HG03103 (cell line): ENCODE results near the gene TMEM115.
A peak's percentile ranks its signal among the peaks of the same experiment; 100 is the strongest.

Experiments
- ATAC-seq: cut with Tn5 transposase; IDR thresholded peaks from one replicate; pipeline ENCODE4 v1.9.1; 2021; ENCODE audit warnings: low read depth; ENCODE audit not compliant: unreplicated experiment

TMEM115 gene

DNA sequence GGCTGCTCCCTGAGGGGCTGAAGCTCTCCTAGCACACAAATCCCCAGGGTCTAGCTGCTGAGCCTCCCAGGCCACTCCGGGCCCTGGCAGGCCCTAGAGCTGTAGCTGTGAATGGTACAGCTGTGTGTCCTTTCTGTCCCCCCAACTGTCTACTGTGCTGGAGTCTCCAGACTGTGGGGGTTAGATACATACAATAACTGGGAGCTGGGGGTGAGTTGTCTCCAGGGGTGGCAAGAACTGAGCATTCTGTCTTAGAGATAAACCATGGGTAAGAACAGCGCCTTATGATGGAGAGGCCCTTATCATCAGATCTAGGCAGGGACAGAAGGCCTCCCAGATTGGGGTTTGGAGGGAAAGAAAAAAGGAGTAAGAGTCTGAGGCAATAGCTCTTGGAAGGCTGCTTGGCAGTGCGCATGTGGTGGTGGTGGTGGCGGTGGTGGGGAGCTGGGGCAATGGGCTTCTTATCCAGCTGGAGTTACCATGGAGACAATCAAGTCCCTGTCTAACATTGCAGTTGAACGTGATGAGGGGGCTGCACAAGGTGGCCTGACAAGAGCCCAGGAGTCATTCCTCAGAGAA is 5.0 kb downstream of the TMEM115 start:
- no peak for ATAC-seq

DNA sequence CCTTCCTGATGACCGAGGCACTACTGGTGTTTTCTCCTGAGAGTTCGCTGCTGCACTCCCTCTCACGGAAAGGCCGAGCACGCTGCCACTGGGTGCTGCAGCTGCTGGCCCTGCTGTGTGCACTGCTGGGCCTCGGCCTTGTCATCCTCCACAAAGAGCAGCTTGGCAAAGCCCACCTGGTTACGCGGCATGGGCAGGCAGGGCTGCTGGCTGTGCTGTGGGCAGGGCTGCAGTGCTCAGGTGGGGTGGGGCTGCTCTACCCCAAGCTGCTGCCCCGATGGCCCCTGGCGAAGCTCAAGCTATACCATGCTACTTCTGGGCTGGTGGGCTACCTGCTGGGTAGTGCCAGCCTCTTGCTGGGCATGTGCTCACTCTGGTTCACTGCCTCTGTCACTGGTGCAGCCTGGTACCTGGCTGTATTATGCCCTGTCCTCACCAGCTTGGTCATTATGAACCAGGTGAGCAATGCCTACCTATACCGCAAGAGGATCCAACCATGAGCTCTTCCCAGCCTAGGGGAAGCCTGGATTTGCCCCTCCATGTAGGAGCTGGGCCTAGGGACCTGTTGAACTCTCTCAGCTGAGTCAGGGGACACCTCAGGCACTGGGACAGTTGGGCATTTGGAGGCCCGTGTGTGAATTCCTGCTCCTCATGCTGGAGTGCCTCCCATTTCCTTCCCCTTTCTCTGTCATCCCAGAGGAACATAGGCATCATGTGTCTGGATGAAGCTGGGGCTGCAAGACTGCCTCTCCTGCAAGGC is 5.9 kb downstream of the TMEM115 start:
- ATAC-seq: no peak

DNA sequence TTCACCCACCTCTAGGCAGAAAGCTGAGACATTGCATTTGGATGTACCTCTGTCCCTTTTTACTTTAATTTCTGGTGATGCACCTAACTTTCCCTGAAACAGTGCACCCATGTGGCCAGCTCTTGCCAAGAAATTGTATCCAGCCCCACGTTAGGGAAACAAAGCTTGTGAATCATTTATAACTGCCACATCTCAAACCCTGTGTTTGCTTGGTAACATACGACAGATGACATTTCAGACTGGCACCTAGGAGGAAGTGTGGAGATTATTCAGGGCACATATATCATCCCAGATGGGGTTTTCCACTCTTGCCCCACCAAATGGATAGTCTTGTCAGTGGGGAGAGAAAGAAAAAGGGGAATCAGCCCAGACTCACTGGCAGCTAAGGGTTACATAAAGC is 6.5 kb downstream of the TMEM115 start:
- no peak for ATAC-seq

DNA sequence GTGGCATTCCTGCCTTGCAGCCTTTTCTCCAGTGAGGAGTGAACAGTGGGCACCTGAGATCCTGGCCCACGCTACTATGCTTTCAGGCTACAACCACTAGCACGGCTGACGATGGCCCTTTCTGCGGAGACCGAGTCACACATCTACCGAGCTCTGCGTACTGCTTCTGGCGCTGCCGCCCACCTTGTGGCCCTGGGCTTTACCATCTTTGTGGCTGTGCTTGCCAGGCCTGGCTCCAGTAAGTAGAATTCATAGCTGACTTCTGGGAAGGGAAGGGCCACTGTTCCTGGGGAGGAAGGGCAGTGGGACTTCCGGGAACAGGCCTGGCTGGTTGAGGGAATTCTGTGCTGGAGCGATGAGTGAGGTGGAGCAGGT is 8.0 kb downstream of the TMEM115 start:
- no peak for ATAC-seq

DNA sequence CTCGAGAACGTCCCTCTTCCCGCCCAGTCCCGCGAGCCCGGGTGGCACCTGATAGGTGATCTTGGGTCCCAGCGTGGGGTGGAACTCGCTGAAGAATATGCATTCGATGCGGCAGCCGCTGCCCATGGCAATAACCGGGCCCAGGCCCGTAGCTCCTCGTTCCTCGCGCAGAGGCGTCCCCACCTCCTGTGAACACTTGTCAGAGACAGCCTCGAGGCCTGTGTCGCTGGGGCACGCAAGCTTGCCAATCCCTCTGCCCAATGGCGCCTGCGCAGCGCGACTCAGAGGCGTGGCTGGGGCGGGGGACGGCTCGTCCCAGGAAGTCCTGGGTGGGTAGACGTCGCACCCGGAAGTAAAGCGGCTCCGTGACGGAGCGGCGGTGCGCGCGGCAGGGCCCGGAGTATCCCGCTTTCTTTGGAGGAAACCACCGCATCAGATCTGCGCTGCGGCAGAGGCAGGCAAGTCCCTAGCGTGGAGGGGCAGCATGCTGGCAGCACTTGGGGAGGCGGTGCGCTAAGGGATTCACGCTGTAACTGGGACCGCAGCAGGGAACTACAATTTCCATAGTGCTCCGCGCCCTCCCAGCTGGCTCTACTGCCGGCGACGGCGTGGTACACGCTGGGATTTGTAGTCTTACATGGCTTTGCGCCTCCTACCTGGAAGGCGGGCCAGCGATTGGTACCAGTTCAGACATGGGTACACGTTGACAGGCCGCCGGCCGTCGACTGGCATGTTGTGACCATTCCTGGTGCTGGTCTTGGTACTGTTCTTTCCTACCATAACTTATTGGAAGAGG is 8.6 kb downstream of the TMEM115 start, which contains the start of the genes CYB561D2 and NPRL2:
Gene CYB561D2, plus strand, starts transcription at position 336 of the 796 bp plus-strand sequence. CDS start 572 bp downstream, outside the sequence.
Gene NPRL2, minus strand, starts transcription at position 249 of the 796 bp plus-strand sequence. Its CDS starts 123 bp downstream, at position 126.
- ATAC-seq: peak; percentile 75

DNA sequence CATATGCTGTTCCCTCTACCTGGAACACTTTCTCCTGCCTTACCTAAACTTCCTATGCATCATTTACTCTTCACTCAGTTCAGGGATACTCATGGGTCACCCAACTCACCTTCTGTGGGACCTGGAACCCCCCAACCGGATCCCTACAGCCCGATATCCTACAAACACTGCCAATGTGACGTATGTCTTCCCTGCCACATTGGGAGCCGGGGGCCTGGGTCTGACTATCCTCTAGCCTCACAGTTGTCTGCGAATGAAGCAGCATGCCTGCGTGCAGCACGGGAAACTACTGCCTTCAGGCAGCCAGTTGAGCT is 9.2 kb downstream of the TMEM115 start:
- ATAC-seq: no peak

DNA sequence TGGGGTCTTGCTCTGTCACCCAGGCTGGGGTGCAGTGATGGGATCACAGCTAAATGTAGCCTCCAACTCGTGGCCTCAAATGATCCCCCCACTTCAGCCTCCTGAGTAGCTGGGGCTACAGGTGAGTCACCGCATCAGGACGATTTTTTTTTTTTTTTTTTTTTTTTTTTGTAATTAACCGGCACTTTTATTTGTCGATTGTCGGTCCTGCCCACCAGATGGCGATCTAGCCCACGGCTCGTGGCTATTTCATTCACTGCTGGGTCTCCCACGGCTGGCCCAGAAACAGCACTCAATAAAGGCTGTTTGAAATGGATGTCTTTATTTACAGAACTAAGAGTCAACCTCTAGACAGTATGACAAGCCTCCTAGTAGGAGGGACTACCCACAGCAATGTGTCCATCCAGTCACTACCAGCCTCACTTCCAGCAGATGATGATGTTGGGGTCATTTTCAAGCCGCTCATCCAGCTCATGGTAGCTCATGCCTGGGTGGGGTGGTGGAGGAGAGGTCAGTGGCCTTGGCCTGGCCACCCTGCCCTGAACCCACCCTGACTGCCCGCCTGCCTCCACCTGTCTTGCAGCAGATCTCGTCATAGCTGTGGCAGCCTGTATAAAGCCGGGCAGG is 12.0 kb downstream of the TMEM115 start:
- no peak for ATAC-seq

DNA sequence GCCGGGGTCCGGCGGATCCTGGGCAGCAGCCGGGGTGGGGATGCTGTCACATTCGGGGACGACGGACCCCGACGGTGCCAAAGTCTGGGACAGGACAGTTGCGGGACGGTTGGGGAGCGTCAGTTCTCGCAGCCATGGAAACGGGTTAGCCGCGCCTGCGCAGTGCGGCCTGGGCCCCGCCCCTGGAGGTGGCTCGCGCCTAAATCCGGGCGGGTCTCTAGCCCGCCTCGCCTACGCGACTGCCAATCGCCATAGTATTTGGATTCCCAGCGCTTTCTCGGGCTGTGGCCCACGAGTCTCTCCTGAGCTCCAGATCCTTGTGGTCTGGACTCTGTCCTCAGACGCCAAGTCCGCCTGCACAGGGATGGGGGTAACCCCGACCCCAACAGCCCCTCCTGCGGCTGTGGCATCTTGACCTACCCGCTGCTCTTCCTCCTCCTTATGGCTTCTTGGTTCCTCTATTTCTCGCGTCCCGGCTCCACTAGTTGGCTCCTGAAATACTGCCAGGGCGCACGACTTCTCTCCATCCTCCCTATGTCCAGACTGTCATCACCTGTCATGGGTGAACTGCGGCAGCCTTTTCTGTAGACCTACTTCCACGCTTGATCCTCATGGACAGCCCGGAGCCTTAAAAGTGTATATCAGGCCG is 13.6 kb downstream of the TMEM115 start, which contains the start of gene ZMYND10:
Gene ZMYND10, minus strand, starts transcription at position 147 of the 649 bp plus-strand sequence. CDS start 153 bp downstream, outside the sequence.
- ATAC-seq: no peak

DNA sequence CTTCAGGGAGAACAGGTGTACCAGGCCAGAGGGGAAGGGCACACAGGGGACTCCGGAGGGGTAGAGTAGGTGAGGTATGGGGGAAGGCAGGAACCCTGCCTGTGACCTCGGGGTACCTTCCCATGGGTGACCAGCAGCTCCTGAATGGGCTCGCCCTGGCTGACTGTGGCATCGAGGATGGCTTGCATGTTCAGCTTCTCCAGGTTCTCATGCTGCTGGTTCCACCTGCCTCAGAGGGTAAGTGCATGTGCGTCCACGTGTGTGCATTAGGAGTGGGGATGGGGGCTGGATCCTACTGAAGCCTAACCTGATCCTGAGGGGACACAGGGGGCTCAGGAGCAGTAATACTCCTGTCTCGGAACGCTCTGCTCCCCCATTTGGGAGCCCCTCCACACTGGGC is 14.3 kb downstream of the TMEM115 start:
- no peak for ATAC-seq

DNA sequence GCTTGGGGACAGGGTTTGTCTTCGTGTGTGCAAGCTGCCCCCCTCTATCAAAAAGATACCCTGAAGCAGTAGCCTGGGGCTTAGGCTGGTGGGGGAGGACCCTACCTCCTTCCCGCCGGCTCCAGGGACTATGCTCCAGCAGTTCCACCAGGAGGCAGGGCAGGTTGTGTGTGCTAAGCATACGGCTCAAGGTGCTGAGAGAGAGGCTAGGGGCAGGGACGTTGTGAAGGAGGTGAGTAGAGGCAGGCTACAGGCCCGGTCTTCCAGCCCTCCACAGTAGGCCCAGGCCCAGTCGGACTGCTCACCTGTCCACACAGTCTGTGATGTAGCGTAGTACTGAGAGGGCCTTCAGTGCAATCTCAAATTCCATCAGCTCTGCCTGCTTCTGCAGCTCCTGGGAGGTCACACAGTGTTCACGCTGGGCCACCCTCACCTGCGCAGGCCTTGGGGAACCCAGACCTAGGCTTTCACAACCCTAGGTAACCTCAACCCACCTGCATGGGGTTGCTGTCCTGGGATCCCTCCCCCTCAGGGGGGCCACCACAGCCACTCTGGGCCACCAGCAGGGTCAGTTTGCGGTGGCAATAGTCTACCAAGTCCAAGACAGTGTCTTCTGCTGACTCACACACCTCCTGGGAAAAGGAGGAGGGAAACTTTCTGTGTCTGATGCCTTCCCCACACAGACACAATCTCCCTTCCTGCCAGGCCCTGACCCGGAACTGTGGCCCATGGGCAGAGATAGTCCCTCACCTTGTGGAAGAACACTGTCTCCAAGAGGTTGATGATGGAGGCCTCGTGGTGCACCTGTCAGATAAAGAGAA is 16.3 kb downstream of the TMEM115 start:
- ATAC-seq: no peak

DNA sequence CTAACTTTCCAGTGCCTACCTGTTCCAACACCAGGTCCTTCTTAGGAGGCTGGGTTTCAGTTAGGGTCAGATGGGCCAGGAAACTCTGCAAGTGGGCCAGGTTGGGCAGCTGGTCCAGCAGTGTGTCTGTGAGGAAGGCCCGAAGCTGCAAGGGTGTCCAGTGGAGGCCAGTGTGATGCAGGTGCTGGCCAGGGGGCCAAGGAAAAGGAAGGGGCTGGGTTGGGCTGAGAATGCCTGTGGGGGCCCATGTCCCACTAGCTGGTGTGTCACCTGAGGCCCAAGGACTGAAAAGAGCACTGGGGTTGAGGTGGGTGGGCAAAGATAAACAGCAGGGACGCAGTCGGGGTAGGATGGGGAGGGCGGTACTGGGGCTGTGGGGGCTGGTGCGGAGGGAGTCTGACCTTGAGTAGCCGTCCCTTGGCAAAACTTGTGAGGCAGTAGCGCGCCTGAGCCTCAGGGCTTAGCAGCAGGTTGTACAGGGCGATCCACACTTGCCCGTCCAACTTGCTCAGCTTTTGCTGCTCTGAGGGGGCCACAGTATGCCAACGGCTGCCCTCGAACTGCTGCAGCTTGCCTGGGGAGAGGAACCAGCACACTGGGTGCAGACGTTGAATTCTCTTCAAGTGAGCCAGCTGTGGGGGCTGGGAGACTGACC is 17.2 kb downstream of the TMEM115 start:
- no peak for ATAC-seq

DNA sequence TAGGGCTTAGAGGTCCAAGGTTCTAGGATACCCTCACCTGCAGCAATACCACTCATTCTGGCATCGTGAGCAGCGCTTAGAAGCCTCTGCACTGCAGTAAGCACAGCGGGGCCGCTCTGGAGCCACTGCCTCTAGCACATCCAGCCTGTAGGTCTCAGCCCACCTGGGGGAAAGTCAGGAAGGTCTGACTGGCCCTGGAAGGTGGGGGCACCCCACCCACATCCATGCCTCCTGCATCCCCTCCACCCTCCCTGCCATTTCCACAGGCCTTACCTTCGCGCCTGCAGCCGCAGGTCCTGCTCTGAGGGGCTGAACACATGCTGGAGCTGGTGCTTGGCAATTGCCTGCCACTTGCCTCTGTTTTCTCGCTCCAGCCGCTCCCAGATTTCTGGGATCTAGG is 17.8 kb downstream of the TMEM115 start:
- ATAC-seq: no peak

DNA sequence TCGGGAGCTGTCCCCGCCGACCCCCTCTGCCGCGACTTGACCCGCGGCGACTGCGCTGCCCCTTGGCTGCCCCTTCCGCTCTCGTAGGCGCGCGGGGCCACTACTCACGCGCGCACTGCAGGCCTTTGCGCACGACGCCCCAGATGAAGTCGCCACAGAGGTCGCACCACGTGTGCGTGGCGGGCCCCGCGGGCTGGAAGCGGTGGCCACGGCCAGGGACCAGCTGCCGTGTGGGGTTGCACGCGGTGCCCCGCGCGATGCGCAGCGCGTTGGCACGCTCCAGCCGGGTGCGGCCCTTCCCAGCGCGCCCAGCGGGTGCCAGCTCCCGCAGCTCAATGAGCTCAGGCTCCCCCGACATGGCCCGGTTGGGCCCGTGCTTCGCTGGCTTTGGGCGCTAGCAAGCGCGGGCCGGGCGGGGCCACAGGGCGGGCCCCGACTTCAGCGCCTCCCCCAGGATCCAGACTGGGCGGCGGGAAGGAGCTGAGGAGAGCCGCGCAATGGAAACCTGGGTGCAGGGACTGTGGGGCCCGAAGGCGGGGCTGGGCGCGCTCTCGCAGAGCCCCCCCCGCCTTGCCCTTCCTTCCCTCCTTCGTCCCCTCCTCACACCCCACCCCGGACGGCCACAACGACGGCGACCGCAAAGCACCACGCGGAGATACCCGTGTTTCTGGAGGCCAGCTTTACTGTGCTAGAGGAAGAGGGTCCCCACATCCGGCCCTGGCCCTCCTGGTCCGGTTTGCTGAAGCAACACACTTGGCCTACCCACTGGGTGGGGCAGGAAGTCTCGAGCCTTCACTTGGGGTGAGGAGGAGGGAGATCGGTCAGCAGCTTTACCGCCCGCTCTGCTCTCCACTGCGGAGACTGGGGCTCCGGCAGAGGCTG is 18.6 kb downstream of the TMEM115 start, which contains the start of gene RASSF1:
Gene RASSF1, minus strand, starts transcription at position 389 of the 882 bp plus-strand sequence. Its CDS starts 31 bp downstream, at position 358.
- ATAC-seq: no peak

DNA sequence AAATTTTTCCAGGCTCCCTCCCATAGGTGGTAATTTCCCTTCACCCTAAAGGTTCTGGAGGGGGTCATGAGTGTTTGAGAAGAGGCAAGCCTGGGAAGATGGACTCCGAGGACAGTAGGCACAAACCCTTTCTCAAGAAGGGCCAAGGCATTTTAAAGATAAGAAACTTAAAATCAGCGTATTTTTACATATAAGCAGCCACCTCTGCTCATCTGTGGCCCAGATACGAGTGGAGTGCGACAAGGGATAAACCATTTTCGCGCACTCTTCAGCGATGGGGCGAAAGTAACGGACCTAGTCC is 19.2 kb downstream of the TMEM115 start:
- ATAC-seq: no peak

DNA sequence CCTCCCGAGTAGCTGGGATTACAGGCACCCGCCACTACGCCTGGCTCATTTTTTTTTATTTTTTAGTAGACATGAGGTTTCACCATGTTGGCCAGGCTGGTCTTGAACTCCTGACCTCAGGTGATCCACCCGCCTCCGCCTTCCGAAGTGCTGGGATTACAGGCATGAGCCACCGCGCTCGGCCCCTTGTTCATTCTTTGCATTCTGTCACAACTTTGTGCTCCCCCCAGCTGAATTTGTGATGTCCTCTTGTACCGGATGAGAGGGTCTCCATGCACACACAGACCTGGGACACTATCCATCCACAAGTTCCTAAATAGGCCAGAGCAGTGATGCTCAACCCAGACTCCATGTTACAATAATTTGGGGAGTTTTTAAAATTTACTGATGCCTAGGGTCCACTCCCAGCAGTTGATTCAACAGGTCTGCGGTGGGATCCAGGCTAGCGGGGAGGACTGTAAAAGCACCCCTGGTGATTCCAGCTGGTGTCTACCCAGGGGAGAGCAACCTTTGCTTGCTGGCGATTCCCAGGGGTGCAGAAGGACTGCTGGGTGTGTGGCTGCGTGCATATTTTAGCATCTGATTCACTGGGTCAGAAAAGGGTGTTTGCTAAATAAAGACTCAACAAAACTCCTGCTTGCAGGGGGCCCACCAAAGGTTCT is 19.7 kb downstream of the TMEM115 start:
- ATAC-seq: no peak

DNA sequence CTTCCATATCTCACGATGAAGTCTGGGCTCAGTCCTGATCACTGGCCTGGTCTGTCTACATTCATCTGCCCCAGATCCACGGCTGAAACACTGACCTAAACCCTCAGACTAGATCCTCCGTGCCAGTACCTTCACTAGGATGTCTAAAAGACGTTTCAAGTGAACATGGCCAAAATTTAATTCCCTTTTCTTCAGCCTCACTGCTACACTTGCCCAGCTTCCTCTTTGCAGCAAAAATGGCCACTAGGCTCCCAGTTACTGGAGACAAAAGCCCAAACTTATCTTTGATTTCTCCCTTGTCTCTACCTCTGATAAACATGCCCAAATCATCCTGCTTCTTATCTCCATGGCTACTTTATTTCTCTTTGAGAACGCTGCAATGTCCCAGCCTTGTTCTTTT is 20.4 kb downstream of the TMEM115 start:
- ATAC-seq: no peak

DNA sequence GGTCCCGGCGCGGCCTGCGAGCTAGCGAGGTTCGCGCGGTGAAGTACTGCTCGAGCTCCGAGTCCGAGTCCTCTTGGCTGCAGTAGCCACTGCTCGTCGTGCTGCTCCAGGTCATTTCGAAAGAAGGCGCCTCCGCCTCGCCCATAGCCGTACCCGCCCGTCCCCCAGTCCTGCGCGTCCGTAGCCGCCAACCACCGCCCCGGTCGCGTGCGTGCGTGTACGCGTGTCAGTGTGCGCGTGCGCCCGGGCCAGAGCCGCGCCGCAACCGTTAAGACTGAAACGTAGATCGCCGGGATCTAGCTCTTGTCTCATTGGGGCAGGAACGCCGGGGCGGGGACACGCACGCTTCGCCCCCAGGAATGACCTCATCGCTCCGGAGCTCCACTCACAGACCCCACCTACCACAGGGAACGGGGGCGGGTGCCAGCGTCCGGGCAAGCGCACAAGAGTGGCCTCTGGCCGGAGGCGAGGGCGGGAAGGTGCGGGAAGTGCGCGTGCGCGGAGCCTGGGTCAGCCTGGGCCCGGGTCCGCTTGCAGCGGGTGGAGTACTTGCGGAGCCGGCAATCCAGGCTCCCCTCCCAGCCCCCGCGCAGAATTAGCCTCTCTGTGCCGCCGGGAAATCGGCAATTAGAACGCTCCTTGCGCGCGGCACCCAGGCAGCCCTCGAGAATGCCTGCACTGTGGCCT is 22.0 kb downstream of the TMEM115 start:
- ATAC-seq: peak; percentile 67
